Lung (tissue), 12 donors: Measurements from ENCODE around the gene TMEM185A. TPM values are rescaled to one million over a fixed set of nuclear protein-coding genes. Genes with fewer than 3 reads are reported as not detected.
"Not testable (repeated sequence)": the region's sequence is repeated elsewhere in the genome, so short reads cannot be mapped to it uniquely, and the experiment has no call there.

Experiments used
- ATAC-seq: fragments of 200-7000 bp; cut with Tn5 transposase; one replicate; pipeline ENCODE4 v1.9.1; 2020; ENCODE audit warnings: moderate number of reproducible peaks; ENCODE audit not compliant: insufficient read depth, low FRiP score
- DNase-seq, 3 donors: peaks; one replicate each; pipeline ENCODE4 v3.0.0-alpha.2; 2013 to 2017
- H3K27ac ChIP-seq, 2 donors: one replicate each; pipeline ENCODE4 v1.5.1; 2013; ENCODE audit warnings: mild to moderate bottlenecking in 2 of 2, moderate library complexity in 2 of 2, control low read depth in 1 of 2, inconsistent platforms in 1 of 2, low read depth in 1 of 2, low read length in 1 of 2
- H3K27me3 ChIP-seq, 3 donors: one replicate each; pipeline ENCODE4 v1.5.1; 2013; ENCODE audit warnings: low read length in 2 of 3; ENCODE audit not compliant: control insufficient read depth in 3 of 3, insufficient read depth in 3 of 3
- H3K36me3 ChIP-seq, 4 donors: one replicate each; pipeline ENCODE4 v1.5.1; 2013; ENCODE audit warnings: low read length in 4 of 4, mild to moderate bottlenecking in 1 of 4, moderate library complexity in 1 of 4; ENCODE audit not compliant: control insufficient read depth in 4 of 4, insufficient read depth in 4 of 4
- H3K4me1 ChIP-seq, 5 donors: one replicate each; pipeline ENCODE4 v1.5.1; 2013; ENCODE audit warnings: low read length in 5 of 5, mild to moderate bottlenecking in 2 of 5, moderate library complexity in 1 of 5; ENCODE audit not compliant: control insufficient read depth in 5 of 5, insufficient read depth in 5 of 5
- H3K4me3 ChIP-seq: one replicate; pipeline ENCODE4 v1.5.1; 2013; ENCODE audit warnings: mild to moderate bottlenecking, control low read depth, moderate library complexity
- H3K9ac ChIP-seq, 2 donors: one replicate each; pipeline ENCODE4 v1.5.1; 2013; ENCODE audit warnings: low read length in 2 of 2, control low read depth in 1 of 2; ENCODE audit not compliant: insufficient read depth in 1 of 2
- H3K9me3 ChIP-seq, 4 donors: one replicate each; pipeline ENCODE4 v1.5.1; 2013; ENCODE audit warnings: low read length in 3 of 4, mild to moderate bottlenecking in 1 of 4, moderate library complexity in 1 of 4; ENCODE audit not compliant: control insufficient read depth in 4 of 4, insufficient read depth in 3 of 4
- WGBS, 2 donors: extraction: QIAGEN DNeasy Blood & Tissue Kit; methylation state at CpG; one replicate each; pipeline ENCODE4 v1.1.7; 2013; 5-methylcytosine and 5-hydroxymethylcytosine counted together
- polyA plus RNA-seq, 2 donors: library from polyadenylated mRNA; stranded (reverse); fragments of 200-250 nt; gene quantifications; one replicate each; pipeline ENCODE4 v1.2.1, GENCODE V29; 2013
- total RNA-seq, 2 donors: library from RNA; depleted of rRNA in 1 of 2; stranded (reverse); fragments of >200 nt in 1 of 2; gene quantifications; one replicate each; pipeline ENCODE4 v1.2.1, GENCODE V29; 2014 to 2021
- TF ChIP-seq, protein P1 (sequence below): IDR thresholded peaks from 2 replicates; pipeline ENCODE4 v1.5.1; 2012; ENCODE audit warnings: mild to moderate bottlenecking; ENCODE audit errors: control extremely low read depth, extremely low read depth
- donor health status: control.
- donor health status: control.
- donor health status: Bipolar disorder and iron deficiency.
- donor health status: healthy.
- donor health status: DM: yes; HTN: yes; CAD: no.

Gene TMEM185A
- total and polyA plus RNA-seq, 4 donors = 8.7 to 23.8 (median 13.9) TPM

DNA sequence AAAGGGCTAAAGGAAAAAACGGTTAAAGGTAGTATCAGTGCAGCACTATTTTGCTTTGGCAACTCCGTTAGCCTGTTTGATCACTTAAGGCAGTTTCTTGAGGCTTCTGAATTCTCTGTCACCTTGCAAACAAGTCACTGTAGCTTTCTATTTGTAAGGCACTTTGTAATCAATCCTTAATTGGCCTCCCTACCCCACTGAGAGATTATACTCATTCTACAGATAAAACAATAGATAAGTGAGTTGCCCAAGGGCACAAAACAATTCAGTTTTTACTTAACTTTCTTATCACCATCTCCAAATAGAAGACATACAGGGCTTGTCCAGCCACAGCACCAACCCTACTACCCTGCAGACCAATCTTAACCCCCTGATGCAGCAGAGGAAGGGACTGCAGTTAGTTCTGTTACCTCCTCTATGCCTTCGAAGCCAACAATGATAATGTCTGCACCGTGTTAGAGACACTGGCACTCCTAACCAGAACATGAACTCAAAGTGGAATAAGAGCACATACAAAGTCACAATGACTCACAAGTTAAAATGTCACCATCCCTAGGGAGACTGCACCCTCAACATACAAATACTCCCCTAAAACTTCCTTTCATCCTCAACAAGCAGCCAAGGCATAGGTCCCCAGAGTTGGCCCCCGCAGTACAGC, 1.7 kb downstream of the TMEM185A start:
- 67 to 86% methylated on average over 5 of the region's 5 CpGs for WGBS, 2 donors
- no peak for ATAC-seq
- TF ChIP-seq, protein P1, sequence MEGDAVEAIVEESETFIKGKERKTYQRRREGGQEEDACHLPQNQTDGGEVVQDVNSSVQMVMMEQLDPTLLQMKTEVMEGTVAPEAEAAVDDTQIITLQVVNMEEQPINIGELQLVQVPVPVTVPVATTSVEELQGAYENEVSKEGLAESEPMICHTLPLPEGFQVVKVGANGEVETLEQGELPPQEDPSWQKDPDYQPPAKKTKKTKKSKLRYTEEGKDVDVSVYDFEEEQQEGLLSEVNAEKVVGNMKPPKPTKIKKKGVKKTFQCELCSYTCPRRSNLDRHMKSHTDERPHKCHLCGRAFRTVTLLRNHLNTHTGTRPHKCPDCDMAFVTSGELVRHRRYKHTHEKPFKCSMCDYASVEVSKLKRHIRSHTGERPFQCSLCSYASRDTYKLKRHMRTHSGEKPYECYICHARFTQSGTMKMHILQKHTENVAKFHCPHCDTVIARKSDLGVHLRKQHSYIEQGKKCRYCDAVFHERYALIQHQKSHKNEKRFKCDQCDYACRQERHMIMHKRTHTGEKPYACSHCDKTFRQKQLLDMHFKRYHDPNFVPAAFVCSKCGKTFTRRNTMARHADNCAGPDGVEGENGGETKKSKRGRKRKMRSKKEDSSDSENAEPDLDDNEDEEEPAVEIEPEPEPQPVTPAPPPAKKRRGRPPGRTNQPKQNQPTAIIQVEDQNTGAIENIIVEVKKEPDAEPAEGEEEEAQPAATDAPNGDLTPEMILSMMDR = no peak
- H3K36me3 ChIP-seq = no peaks in the 10 kb centered on the region
- DNase-seq = no peak
- H3K27me3 ChIP-seq = no peaks in the 10 kb centered on the region
- H3K9ac ChIP-seq = no peak overlapping the region
- no peak overlapping the region for H3K27ac ChIP-seq
- peaks cover 0 to 5% (median 0%) of the 10 kb centered on the region in 4 donors for H3K9me3 ChIP-seq
- peaks cover 0 to 7% (median 4%) of the 10 kb centered on the region in 5 donors for H3K4me1 ChIP-seq
- H3K4me3 ChIP-seq = no peak overlapping the region

DNA sequence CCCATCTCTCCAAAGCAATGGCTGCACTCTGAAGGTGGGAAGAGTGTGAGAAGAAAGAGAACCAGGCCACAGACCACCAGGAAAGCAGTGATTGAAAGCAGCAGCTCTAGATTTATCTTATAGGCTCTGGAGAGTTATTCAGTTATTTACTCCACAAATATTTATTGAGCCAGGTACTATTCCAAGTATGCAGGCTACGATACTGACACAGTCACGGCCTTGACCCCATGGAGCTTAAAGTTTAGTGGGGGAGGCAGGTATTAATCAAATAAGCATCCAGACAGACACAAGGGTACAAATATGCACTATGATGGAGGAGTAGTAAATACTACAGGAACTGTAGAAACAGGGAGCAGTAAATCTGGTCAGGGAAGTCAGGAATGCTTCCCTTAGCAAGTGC, 2.8 kb downstream of the TMEM185A start:
- Histone ChIP-seq H3K36me3 (no peaks in the 10 kb centered on the region), H3K9me3 (peaks cover 0 to 5% (median 0%) of the 10 kb centered on the region in 4 donors), H3K4me1 (peaks cover 0 to 7% (median 4%) of the 10 kb centered on the region in 5 donors), H3K27ac (no peak overlapping the region), H3K4me3 (no peak overlapping the region), H3K9ac (no peak overlapping the region), H3K27me3 (no peaks in the 10 kb centered on the region)
- ATAC-seq (no peak), DNase-seq (no peak)
- TF ChIP-seq, protein P1 = no peak
- 75 to 92% methylated on average over 2 of the region's 2 CpGs for WGBS, 2 donors

DNA sequence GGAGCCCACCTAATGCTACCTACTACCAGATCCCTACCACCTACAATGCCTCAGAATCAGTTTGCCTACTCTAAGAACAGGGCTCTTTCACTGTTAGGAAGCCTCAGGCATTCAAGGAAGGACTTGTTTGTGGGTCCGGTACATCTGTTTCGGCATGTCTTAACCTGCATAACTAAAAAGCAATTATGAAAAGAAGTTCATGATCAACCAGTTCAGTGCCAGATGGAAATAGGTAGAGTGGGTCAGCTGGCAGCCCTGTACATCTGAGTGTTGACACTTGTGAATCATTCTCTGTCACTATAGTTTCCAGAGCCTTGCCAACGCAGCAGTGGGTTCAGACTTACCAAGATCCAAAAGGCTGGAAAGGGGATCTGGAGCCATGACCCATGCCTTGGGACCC, 3.3 kb downstream of the TMEM185A start:
- 92 to 98% methylated on average over 3 of the region's 3 CpGs for WGBS, 2 donors
- H3K27me3 ChIP-seq = no peaks in the 10 kb centered on the region
- DNase-seq = no peak
- TF ChIP-seq, protein P1 = no peak
- no peaks in the 10 kb centered on the region for H3K36me3 ChIP-seq
- peaks cover 0 to 5% (median 0%) of the 10 kb centered on the region in 4 donors for H3K9me3 ChIP-seq
- no peak overlapping the region for H3K4me3 ChIP-seq
- peaks cover 0 to 7% (median 4%) of the 10 kb centered on the region in 5 donors for H3K4me1 ChIP-seq
- ATAC-seq = no peak
- H3K9ac ChIP-seq = no peak overlapping the region
- H3K27ac ChIP-seq = no peak overlapping the region

DNA sequence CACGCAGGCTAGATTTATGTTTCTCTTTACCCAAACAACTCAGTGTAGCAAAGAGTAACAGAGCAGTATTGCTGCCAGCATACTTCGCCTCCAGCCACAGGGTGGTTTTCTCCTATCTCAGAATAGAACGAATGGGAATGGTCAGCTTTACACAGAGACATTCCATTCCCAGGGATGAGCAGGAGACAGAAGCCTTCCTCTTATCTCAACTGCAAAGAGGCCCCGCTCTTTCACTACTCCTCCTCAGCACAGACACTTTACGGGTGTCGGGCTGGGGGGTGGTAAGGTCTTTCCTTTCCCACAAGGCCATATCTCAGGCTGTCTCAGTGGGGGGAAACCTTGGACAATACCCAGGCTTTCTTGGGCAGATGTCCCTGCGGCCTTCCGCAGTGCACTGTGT, 4.8 kb downstream of the TMEM185A start:
- DNase-seq, ATAC-seq: not testable (repeated sequence)

DNA sequence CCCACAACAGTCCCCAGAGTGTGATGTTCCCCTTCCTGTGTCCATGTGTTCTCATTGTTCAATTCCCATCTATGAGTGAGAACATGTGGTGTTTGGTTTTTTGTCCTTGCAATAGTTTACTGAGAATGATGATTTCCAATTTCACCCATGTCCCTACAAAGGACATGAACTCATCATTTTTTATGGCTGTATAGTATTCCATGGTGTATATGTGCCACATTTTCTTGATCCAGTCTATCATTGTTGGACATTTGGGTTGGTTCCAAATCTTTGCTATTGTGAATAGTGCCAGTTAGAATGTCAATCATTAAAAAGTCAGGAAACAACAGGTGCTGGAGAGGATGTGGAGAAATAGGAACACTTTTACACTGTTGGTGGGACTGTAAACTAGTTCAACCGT, 11.9 kb downstream of the TMEM185A start:
- not testable (repeated sequence) for H3K27me3 ChIP-seq, ATAC-seq, DNase-seq, H3K27ac ChIP-seq, H3K9me3 ChIP-seq, H3K9ac ChIP-seq, H3K36me3 ChIP-seq, H3K4me3 ChIP-seq, H3K4me1 ChIP-seq
- WGBS, 2 donors = no CpG with 5 or more reads among the region's 1 CpG

More for the DNA sequence above, 4.8 kb downstream of the TMEM185A start:
- not testable (repeated sequence) for H3K27ac ChIP-seq, H3K9ac ChIP-seq, H3K4me3 ChIP-seq, H3K36me3 ChIP-seq, H3K4me1 ChIP-seq, H3K9me3 ChIP-seq, H3K27me3 ChIP-seq
- WGBS, 2 donors = 73 to 90% methylated on average over 8 of the region's 8 CpGs
